H9 (cell line): ENCODE data around the gene NPHS2. TPM values are rescaled to one million over a fixed set of nuclear protein-coding genes. Genes with fewer than 3 reads are reported as not detected.

Experiments
- DNase-seq: peaks from one replicate; pipeline ENCODE4 v3.0.0-alpha.2; 2017
- H2AFZ ChIP-seq: one replicate; pipeline ENCODE4 v1.6.1; 2013; ENCODE audit warnings: mild to moderate bottlenecking, low read length, control low read depth, moderate library complexity
- H2AK5ac ChIP-seq: 2 replicates; pipeline ENCODE4 v1.6.1; 2013; ENCODE audit warnings: low read length, control low read depth, mixed read lengths; ENCODE audit not compliant: insufficient read length
- H2BK120ac ChIP-seq: one replicate; pipeline ENCODE4 v1.6.1; 2013; ENCODE audit warnings: low read depth, mild to moderate bottlenecking, low read length, control low read depth, inconsistent platforms; ENCODE audit not compliant: poor library complexity, severe bottlenecking
- H2BK12ac ChIP-seq: 2 replicates; pipeline ENCODE4 v1.6.1; 2013; ENCODE audit warnings: low read length, control low read depth, mixed read lengths, low read depth; ENCODE audit not compliant: insufficient read length
- H2BK15ac ChIP-seq: 2 replicates; pipeline ENCODE4 v1.6.1; 2013; ENCODE audit warnings: low read depth, low read length, control low read depth
- H2BK20ac ChIP-seq: one replicate; pipeline ENCODE4 v1.6.1; 2013; ENCODE audit warnings: low read depth, mild to moderate bottlenecking, low read length, control low read depth, inconsistent platforms; ENCODE audit not compliant: poor library complexity, severe bottlenecking
- H2BK5ac ChIP-seq: 2 replicates; pipeline ENCODE4 v1.6.1; 2013; ENCODE audit warnings: low read length, control low read depth, mixed read lengths; ENCODE audit not compliant: insufficient read length
- H3K14ac ChIP-seq: 2 replicates; pipeline ENCODE4 v1.6.1; 2013; ENCODE audit warnings: low read length, control low read depth; ENCODE audit not compliant: insufficient read depth
- H3K18ac ChIP-seq: 2 replicates; pipeline ENCODE4 v1.6.1; 2013; ENCODE audit warnings: low read depth, mild to moderate bottlenecking, mixed read lengths, low read length, control low read depth; ENCODE audit not compliant: insufficient read length
- H3K23ac ChIP-seq: 2 replicates; pipeline ENCODE4 v1.6.1; 2013; ENCODE audit warnings: low read length, control low read depth, mixed read lengths, low read depth; ENCODE audit not compliant: insufficient read length
- H3K23me2 ChIP-seq: 2 replicates; pipeline ENCODE4 v1.6.1; 2013; ENCODE audit warnings: low read depth, mild to moderate bottlenecking, mixed read lengths, low read length, control low read depth; ENCODE audit not compliant: insufficient read length, poor library complexity, severe bottlenecking
- H3K27ac ChIP-seq: 2 replicates; pipeline ENCODE4 v1.5.1; 2013; ENCODE audit warnings: low read length, control low read depth, mixed read lengths, low read depth; ENCODE audit not compliant: insufficient read length
- H3K27me3 ChIP-seq: 2 replicates; pipeline ENCODE4 v1.6.1; 2013; ENCODE audit warnings: low read length, control low read depth, inconsistent platforms; ENCODE audit not compliant: insufficient read depth
- H3K4ac ChIP-seq: 2 replicates; pipeline ENCODE4 v1.6.1; 2013; ENCODE audit warnings: low read depth, mild to moderate bottlenecking, control low read depth, inconsistent platforms, low read length, moderate library complexity
- H3K4me1 ChIP-seq: 2 replicates; pipeline ENCODE4 v1.6.1; 2013; ENCODE audit warnings: low read length, control low read depth, inconsistent platforms; ENCODE audit not compliant: insufficient read depth
- H3K4me2 ChIP-seq: 2 replicates; pipeline ENCODE4 v1.6.1; 2013; ENCODE audit warnings: low read length, control low read depth, mixed read lengths; ENCODE audit not compliant: insufficient read length, insufficient read depth
- H3K56ac ChIP-seq: 2 replicates; pipeline ENCODE4 v1.6.1; 2013; ENCODE audit warnings: low read depth, mild to moderate bottlenecking, mixed read lengths, low read length, control low read depth; ENCODE audit not compliant: insufficient read length
- H3K79me1 ChIP-seq: 2 replicates; pipeline ENCODE4 v1.6.1; 2013; ENCODE audit warnings: low read depth, mild to moderate bottlenecking, moderate library complexity, low read length, control low read depth, inconsistent platforms; ENCODE audit not compliant: insufficient read depth, poor library complexity, severe bottlenecking
- H3K79me2 ChIP-seq: 2 replicates; pipeline ENCODE4 v1.6.1; 2013; ENCODE audit warnings: low read length, control low read depth, inconsistent platforms; ENCODE audit not compliant: insufficient read depth
- H3K9ac ChIP-seq: 2 replicates; pipeline ENCODE4 v1.6.1; 2013; ENCODE audit warnings: low read length, control low read depth, mixed read lengths; ENCODE audit not compliant: insufficient read length; ENCODE audit errors: extremely low read depth
- H3K9me3 ChIP-seq: one replicate; pipeline ENCODE4 v1.6.1; 2013; ENCODE audit warnings: low read depth, low read length, inconsistent platforms; ENCODE audit not compliant: control insufficient read depth
- H3T11ph ChIP-seq: one replicate; pipeline ENCODE4 v1.6.1; 2013; ENCODE audit warnings: mild to moderate bottlenecking, low read length, control low read depth, inconsistent platforms
- H4K20me1 ChIP-seq: one replicate; pipeline ENCODE4 v1.6.1; 2013; ENCODE audit not compliant: control insufficient read depth, insufficient read length, insufficient read depth
- H4K5ac ChIP-seq: 2 replicates; pipeline ENCODE4 v1.6.1; 2013; ENCODE audit warnings: low read depth, mild to moderate bottlenecking, mixed read lengths, low read length, control low read depth; ENCODE audit not compliant: insufficient read length
- H4K8ac ChIP-seq: replicated peaks from 2 replicates; pipeline ENCODE4 v1.6.1; 2013; ENCODE audit warnings: low read length, control low read depth, mixed read lengths, low read depth; ENCODE audit not compliant: insufficient read length
- H4K91ac ChIP-seq: 2 replicates; pipeline ENCODE4 v1.6.1; 2013; ENCODE audit warnings: low read depth, mild to moderate bottlenecking, moderate library complexity, mixed read lengths, low read length, control low read depth; ENCODE audit not compliant: insufficient read length
- H3K27ac Mint-ChIP-seq, 3 experiments: 2 replicates in 2 of 3; 3 replicates in 1 of 3; pipeline ENCODE4 v1.8.0; 2020 to 2021; ENCODE audit warnings: mixed read lengths in 3 of 3, mild to moderate bottlenecking in 1 of 3, moderate library complexity in 1 of 3
- H3K27me3 Mint-ChIP-seq: 2 replicates; pipeline ENCODE4 v1.8.0; 2021; ENCODE audit warnings: low read depth, mild to moderate bottlenecking, moderate library complexity, mixed read lengths
- H3K36me3 Mint-ChIP-seq, 3 experiments: 2 replicates in 2 of 3; 3 replicates in 1 of 3; pipeline ENCODE4 v1.8.0; 2020 to 2021; ENCODE audit warnings: low read depth in 3 of 3, mixed read lengths in 3 of 3; ENCODE audit not compliant: insufficient read depth in 1 of 3
- H3K4me1 Mint-ChIP-seq, 2 experiments: 2 replicates each; pipeline ENCODE4 v1.8.0; 2020; ENCODE audit warnings: mixed read lengths in 2 of 2
- H3K4me3 Mint-ChIP-seq, 2 experiments: 2 replicates in 1 of 2; 3 replicates in 1 of 2; pipeline ENCODE4 v1.8.0; 2020 to 2021; ENCODE audit warnings: mild to moderate bottlenecking in 2 of 2, mixed read lengths in 2 of 2, moderate library complexity in 1 of 2
- H3K9me3 Mint-ChIP-seq, 2 experiments: 2 replicates in 1 of 2; 3 replicates in 1 of 2; pipeline ENCODE4 v1.8.0; 2020; ENCODE audit warnings: mild to moderate bottlenecking in 2 of 2, mixed read lengths in 2 of 2, moderate library complexity in 1 of 2
- CTCF ChIP-seq: fragments of 200-600 bp; sonication (generic); conservative IDR thresholded peaks from 3 replicates; pipeline ENCODE4 v1.8.0; 2021; ENCODE audit warnings: antibody characterized with exemption, mild to moderate bottlenecking
- WGBS: extraction: QIAGEN DNeasy Blood & Tissue Kit; methylation state at CpG from one replicate; pipeline ENCODE4 v1.1.7; 2013; ENCODE audit warnings: missing lambda C conversion rate, low lambda C conversion rate, mixed read lengths; ENCODE audit not compliant: insufficient read length; ENCODE audit errors: extremely low coverage; 5-methylcytosine and 5-hydroxymethylcytosine counted together
- total RNA-seq: library from RNA; stranded (reverse); gene quantifications from 2 replicates; pipeline ENCODE4 v1.2.1, GENCODE V29; 2021

The NPHS2 gene
- total RNA-seq, 1 experiment from 2014 or later, result not detected

GRCh38 chr1:179586107-179586823 is 10.5 kb upstream of the NPHS2 start:
- Histone ChIP-seq H3T11ph (no peak overlapping the region), H4K91ac (no peak overlapping the region), H3K79me2 (no peaks in the 10 kb centered on the region), H2BK120ac (no peak overlapping the region), H2AK5ac (no peak overlapping the region), H3K9me3 (no peaks in the 10 kb centered on the region), H3K27ac (no peak overlapping the region), H4K8ac (no peak overlapping the region), H3K14ac (peak overlapping the region; percentile 32; the same call in 1 of the 2 replicates), H3K27me3 (peaks cover 9% of the 10 kb centered on the region; the same call in 1 of the 2 replicates), H3K79me1 (no peaks in the 10 kb centered on the region), H3K23ac (no peak overlapping the region), H3K4me1 (0 out of 2 replicates have a peak, but pooled peaks cover 5% of the 10 kb centered on the region), H3K23me2 (no peaks in the 10 kb centered on the region), H2AFZ (no peak overlapping the region), H3K56ac (no peak overlapping the region), H3K4me2 (peak overlapping the region; percentile 40), H4K20me1 (no peaks in the 10 kb centered on the region), H2BK12ac (no peak overlapping the region), H3K4ac (no peak overlapping the region), H4K5ac (no peak overlapping the region), H3K9ac (no peak overlapping the region), H2BK5ac (no peak overlapping the region), H2BK20ac (no peak overlapping the region), H2BK15ac (no peak overlapping the region), H3K18ac (no peak overlapping the region)
- Mint-ChIP-seq H3K36me3 (peaks cover 0 to 1% (median 0%) of the 10 kb centered on the region in 3 experiments; a peak in 2 of 7 replicates), H3K4me3 (peak overlapping the region; percentile 34 to 68), H3K9me3 (peaks cover 3 to 7% of the 10 kb centered on the region in 2 experiments; a peak in 4 of 5 replicates), H3K4me1 (peaks cover 21 to 24% of the 10 kb centered on the region in 2 experiments), H3K27ac (no peak overlapping the region), H3K27me3 (peaks cover 43% of the 10 kb centered on the region)
- peak; percentile 81 for DNase-seq
- WGBS, result no CpG with 5 or more reads among the region's 60 CpGs
- peak; percentile 74 for TF ChIP-seq CTCF
